Measurements from ENCODE around the gene ZKSCAN4. TPM values are rescaled to one million over a fixed set of nuclear protein-coding genes. Genes with fewer than 3 reads are reported as not detected.

ZKSCAN4 gene
- total and polyA plus RNA-seq, 3 experiments from 2014 or later, result 5.6 to 6.3 (median 5.8) TPM

DNA sequence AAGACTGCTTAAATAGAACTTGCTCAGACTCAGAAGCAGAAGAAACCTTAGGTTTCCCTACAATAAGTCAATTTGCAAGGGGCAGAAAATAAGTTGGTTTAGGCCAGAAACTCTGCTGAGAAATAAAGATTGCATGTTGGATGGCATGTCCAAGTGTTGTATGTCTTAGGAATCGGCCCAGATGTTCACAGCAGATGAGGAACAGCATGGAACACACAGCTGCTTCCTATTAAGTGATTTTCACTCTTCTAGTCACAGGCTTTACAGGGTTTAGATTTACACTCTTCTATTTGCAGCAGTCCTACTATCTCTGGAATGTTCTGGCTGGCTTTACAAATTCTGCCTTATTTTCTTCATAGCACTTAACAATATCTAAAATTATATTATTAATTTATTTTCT, 3.2 kb downstream of the ZKSCAN4 start:
- no peaks in the 10 kb centered on the region for H3K9me3 ChIP-seq (ENCODE audit: low read length)
- peak overlapping the region in 1 of 7 donors; percentile 58 for H3K4me3 Mint-ChIP-seq
- H3K27ac Mint-ChIP-seq, result no peak overlapping the region
- H3K4me1 Mint-ChIP-seq, result peaks cover 31 to 53% (median 48%) of the 10 kb centered on the region in 3 donors
- no peaks in the 10 kb centered on the region for H3K27me3 ChIP-seq (ENCODE audit: insufficient read depth, low read length, poor library complexity, severe bottlenecking)
- H3K27ac ChIP-seq (ENCODE audit: low read depth, low read length), result no peak overlapping the region
- POLR2A ChIA-PET, result interaction anchor here (0.6 kb wide), 1 partner anchor 107 kb away, joined by 3 read pairs; the partner anchor contains the start of gene ZKSCAN8
- CTCF ChIA-PET, result interaction anchor here (1.0 kb wide), 1 partner anchor 18 kb away, joined by 3 read pairs; the partner anchor contains the start of gene ZSCAN26
- H3K36me3 ChIP-seq (ENCODE audit: insufficient read depth, low read length), result peaks cover 40% of the 10 kb centered on the region
- no peaks in the 10 kb centered on the region for H3K9me3 Mint-ChIP-seq
- H3K4me1 ChIP-seq (ENCODE audit: insufficient read depth, low read length), result peaks cover 25% of the 10 kb centered on the region
- peaks cover 9 to 60% (median 25%) of the 10 kb centered on the region in 3 donors for H3K36me3 Mint-ChIP-seq
- no peak for DNase-seq
- no peak overlapping the region for H3K4me3 ChIP-seq (ENCODE audit: low read length)
- H3K27me3 Mint-ChIP-seq, result no peaks in the 10 kb centered on the region

DNA sequence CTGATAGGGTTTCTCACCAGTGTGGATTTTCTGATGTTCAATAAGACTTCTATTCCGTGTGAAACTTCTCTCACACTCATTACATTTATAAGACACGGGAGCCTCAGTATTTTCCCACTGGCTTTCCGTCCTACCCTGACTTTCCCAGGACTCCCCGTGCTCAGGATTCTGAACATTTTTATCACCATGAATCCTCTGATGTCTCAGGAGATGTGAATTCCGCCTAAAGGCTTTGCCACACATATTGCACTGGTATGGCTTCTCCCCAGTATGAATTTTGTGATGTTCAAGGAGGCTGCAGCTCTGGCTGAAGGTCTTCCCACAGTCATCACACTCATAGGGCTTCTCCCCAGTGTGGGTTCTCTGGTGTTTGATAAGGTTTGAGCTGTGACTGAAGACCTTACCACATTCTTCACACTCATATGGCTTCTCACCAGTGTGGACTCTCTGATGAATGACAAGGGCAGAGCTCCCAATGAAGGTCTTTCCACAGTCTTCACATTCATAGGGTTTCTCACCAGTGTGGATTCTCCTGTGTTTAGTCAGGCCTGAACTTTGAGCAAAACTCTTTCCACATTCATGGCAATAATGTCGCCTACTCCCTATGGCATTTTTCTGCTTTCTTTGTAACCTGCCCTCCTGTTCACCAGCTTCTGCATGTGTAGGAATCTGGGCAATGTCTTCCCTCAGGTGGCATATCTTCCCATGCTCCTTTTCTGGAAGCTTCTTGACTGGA, 6.7 kb downstream of the ZKSCAN4 start:
- Histone ChIP-seq H3K4me1 (ENCODE audit: insufficient read depth, low read length) (peaks cover 9% of the 10 kb centered on the region), H3K36me3 (ENCODE audit: insufficient read depth, low read length) (peaks cover 41% of the 10 kb centered on the region), H3K27ac (ENCODE audit: low read depth, low read length) (no peak overlapping the region), H3K9me3 (ENCODE audit: low read length) (no peaks in the 10 kb centered on the region), H3K27me3 (ENCODE audit: insufficient read depth, low read length, poor library complexity, severe bottlenecking) (no peaks in the 10 kb centered on the region), H3K4me3 (ENCODE audit: low read length) (no peak overlapping the region)
- Mint-ChIP-seq H3K9me3 (no peaks in the 10 kb centered on the region), H3K4me1 (peaks cover 8 to 27% (median 26%) of the 10 kb centered on the region in 3 donors), H3K4me3 (no peak overlapping the region), H3K27me3 (no peaks in the 10 kb centered on the region), H3K27ac (no peak overlapping the region), H3K36me3 (peaks cover 9 to 60% (median 25%) of the 10 kb centered on the region in 3 donors)
- ChIA-PET POLR2A (no interaction called here), CTCF (no interaction called here)
- DNase-seq, result no peak

DNA sequence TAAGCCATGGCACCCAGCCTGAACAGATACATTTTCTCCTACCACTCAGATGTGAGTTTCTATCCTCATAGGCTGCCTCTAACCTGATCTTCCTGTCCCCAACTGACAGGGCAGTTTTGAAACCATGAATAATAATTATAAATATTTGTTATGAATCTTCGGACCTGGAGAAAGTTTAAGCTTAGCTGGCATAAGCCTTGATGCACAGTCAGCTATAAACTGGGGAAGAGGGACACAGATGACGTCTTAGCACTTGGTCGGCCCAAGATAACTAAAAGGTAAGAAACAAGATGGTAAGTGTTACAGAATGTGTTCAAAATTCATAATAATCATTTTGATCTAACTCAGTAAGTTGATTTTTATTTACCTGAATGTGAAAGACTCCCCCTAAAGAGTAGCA, 8.1 kb downstream of the ZKSCAN4 start:
- Mint-ChIP-seq H3K4me1 (peaks cover 4 to 15% (median 13%) of the 10 kb centered on the region in 3 donors), H3K36me3 (peaks cover 9 to 55% (median 25%) of the 10 kb centered on the region in 3 donors), H3K27ac (peak overlapping the region in 1 of 8 donors; percentile 55), H3K27me3 (no peaks in the 10 kb centered on the region), H3K9me3 (no peaks in the 10 kb centered on the region), H3K4me3 (no peak overlapping the region)
- POLR2A ChIA-PET, result interaction anchor here (0.8 kb wide), 1 partner anchor 20 kb away, joined by 3 read pairs; no protein-coding TSS in a partner anchor
- H3K4me3 ChIP-seq (ENCODE audit: low read length), result no peak overlapping the region
- no peak for DNase-seq
- H3K9me3 ChIP-seq (ENCODE audit: low read length), result no peaks in the 10 kb centered on the region
- CTCF ChIA-PET, result no interaction called here
- no peak overlapping the region for H3K27ac ChIP-seq (ENCODE audit: low read depth, low read length)
- peaks cover 41% of the 10 kb centered on the region for H3K36me3 ChIP-seq (ENCODE audit: insufficient read depth, low read length)
- H3K4me1 ChIP-seq (ENCODE audit: insufficient read depth, low read length), result no peaks in the 10 kb centered on the region
- H3K27me3 ChIP-seq (ENCODE audit: insufficient read depth, low read length, poor library complexity, severe bottlenecking), result no peaks in the 10 kb centered on the region

DNA sequence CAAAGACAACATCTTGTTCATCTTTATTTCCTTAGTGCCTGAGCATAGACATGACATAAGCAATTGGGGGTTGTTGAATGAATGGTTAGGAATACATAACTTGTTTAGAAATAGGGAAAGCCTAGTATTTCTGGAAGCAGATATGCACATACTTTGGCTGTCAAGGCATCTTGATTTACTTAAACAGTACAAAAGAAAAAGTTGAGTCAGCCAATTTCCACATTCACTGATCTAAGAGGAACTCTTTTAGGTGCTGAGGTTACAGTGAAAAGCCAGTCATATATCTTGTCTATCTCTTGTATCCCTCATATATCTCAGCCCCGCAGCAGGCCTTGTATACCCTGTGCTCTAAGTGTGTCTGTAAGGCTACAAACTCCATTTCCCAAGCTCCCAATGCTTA, 11.6 kb downstream of the ZKSCAN4 start:
- Mint-ChIP-seq H3K4me1 (no peaks in the 10 kb centered on the region), H3K36me3 (peaks cover 3 to 23% (median 10%) of the 10 kb centered on the region in 3 donors), H3K27me3 (no peaks in the 10 kb centered on the region), H3K9me3 (no peaks in the 10 kb centered on the region), H3K4me3 (no peak overlapping the region), H3K27ac (no peak overlapping the region)
- H3K4me3 ChIP-seq (ENCODE audit: low read length), result no peak overlapping the region
- DNase-seq, result no peak
- H3K27me3 ChIP-seq (ENCODE audit: insufficient read depth, low read length, poor library complexity, severe bottlenecking), result no peaks in the 10 kb centered on the region
- no peaks in the 10 kb centered on the region for H3K4me1 ChIP-seq (ENCODE audit: insufficient read depth, low read length)
- H3K9me3 ChIP-seq (ENCODE audit: low read length), result no peaks in the 10 kb centered on the region
- H3K36me3 ChIP-seq (ENCODE audit: insufficient read depth, low read length), result peaks cover 16% of the 10 kb centered on the region
- no peak overlapping the region for H3K27ac ChIP-seq (ENCODE audit: low read depth, low read length)
- ChIA-PET POLR2A (no interaction called here), CTCF (no interaction called here)

DNA sequence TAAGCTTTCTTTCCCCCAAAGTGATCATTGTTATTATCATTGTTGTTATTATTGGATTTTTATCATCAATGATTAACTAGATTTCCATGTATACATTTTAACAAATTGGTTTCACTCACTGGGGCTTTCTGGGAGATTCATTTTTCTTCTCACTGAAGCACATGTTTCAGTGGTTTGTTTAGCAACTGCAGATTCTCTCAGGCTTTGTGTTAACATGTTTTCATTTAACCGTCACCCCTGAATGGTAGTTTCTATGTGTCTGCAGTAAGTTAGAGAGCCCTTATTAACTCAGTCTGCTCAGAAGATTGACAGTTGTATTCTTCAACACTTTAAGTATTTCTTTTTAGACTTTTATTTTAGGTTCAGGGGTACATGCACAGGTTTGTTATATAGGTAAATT, 12.4 kb downstream of the ZKSCAN4 start:
- POLR2A ChIA-PET, result no interaction called here

DNA sequence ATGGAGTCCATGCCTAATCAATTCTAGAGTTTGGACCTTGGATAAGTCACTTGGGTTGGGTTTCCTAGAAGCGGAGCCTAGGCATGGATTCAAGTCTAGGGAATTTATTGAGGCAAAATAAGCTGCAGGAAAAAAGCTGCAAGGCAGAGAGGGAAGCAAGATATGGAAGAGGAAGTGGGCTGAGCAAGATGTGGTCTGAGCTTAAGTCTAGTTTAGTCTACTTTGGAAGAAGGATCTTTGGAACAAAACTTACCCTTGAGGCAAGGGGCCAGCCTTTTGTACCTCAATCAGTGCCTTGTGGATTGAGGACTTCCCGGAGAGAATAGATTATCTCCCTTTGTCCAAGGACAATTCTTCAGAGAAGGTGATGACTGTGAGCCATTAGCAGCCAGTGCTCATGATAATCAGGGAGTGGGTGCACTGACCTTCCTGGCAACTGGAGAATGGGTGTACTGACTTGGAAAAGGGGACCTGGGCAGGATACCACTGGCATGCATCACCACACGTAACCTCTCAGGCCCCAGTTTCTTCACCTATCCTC, 16.1 kb downstream of the ZKSCAN4 start:
- no peak overlapping the region for H3K4me3 ChIP-seq (ENCODE audit: low read length)
- H3K27me3 ChIP-seq (ENCODE audit: insufficient read depth, low read length, poor library complexity, severe bottlenecking), result no peaks in the 10 kb centered on the region
- no peaks in the 10 kb centered on the region for H3K9me3 Mint-ChIP-seq
- no peak for DNase-seq
- ChIA-PET CTCF (no interaction called here), POLR2A (interaction anchor here (0.5 kb wide), 1 partner anchor 117 kb away, joined by 5 read pairs; no protein-coding TSS in a partner anchor)
- no peaks in the 10 kb centered on the region for H3K9me3 ChIP-seq (ENCODE audit: low read length)
- H3K4me1 ChIP-seq (ENCODE audit: insufficient read depth, low read length), result no peaks in the 10 kb centered on the region
- H3K27ac ChIP-seq (ENCODE audit: low read depth, low read length), result no peak overlapping the region
- H3K27me3 Mint-ChIP-seq, result no peaks in the 10 kb centered on the region
- no peak overlapping the region for H3K4me3 Mint-ChIP-seq
- H3K4me1 Mint-ChIP-seq, result no peaks in the 10 kb centered on the region
- H3K36me3 ChIP-seq (ENCODE audit: insufficient read depth, low read length), result no peaks in the 10 kb centered on the region
- H3K27ac Mint-ChIP-seq, result peak overlapping the region in 1 of 8 donors; percentile 74
- H3K36me3 Mint-ChIP-seq, result peaks cover 10 to 21% (median 15%) of the 10 kb centered on the region in 3 donors

More for the DNA sequence above, 12.4 kb downstream of the ZKSCAN4 start:
- H3K27me3 Mint-ChIP-seq, result no peaks in the 10 kb centered on the region
- H3K9me3 Mint-ChIP-seq, result no peaks in the 10 kb centered on the region
- no peak for DNase-seq
- H3K4me3 Mint-ChIP-seq, result no peak overlapping the region
- Histone ChIP-seq H3K4me3 (ENCODE audit: low read length) (no peak overlapping the region), H3K27me3 (ENCODE audit: insufficient read depth, low read length, poor library complexity, severe bottlenecking) (no peaks in the 10 kb centered on the region), H3K27ac (ENCODE audit: low read depth, low read length) (no peak overlapping the region), H3K36me3 (ENCODE audit: insufficient read depth, low read length) (peaks cover 7% of the 10 kb centered on the region), H3K4me1 (ENCODE audit: insufficient read depth, low read length) (no peaks in the 10 kb centered on the region), H3K9me3 (ENCODE audit: low read length) (no peaks in the 10 kb centered on the region)
- H3K4me1 Mint-ChIP-seq, result no peaks in the 10 kb centered on the region
- no peak overlapping the region for H3K27ac Mint-ChIP-seq
- CTCF ChIA-PET, result no interaction called here
- H3K36me3 Mint-ChIP-seq, result peaks cover 3 to 15% (median 7%) of the 10 kb centered on the region in 3 donors

DNA sequence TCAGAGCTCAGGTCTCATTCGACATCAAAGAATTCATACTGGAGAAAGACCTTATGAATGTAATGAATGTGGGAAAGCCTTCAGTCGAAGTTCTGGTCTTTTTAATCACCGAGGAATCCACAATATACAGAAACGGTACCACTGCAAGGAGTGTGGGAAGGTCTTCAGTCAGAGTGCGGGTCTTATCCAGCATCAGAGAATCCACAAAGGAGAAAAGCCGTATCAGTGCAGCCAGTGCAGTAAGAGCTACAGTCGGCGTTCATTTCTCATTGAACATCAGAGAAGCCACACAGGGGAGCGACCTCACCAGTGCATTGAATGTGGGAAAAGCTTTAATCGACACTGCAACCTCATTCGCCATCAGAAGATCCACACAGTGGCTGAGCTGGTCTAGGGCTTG, 19.3 kb downstream of the ZKSCAN4 start:
- H3K27me3 ChIP-seq (ENCODE audit: insufficient read depth, low read length, poor library complexity, severe bottlenecking), result no peaks in the 10 kb centered on the region
- no peak overlapping the region for H3K4me3 ChIP-seq (ENCODE audit: low read length)
- Mint-ChIP-seq H3K36me3 (peaks cover 12 to 44% (median 19%) of the 10 kb centered on the region in 3 donors), H3K4me1 (no peaks in the 10 kb centered on the region), H3K27me3 (no peaks in the 10 kb centered on the region), H3K27ac (no peak overlapping the region), H3K9me3 (no peaks in the 10 kb centered on the region), H3K4me3 (no peak overlapping the region)
- ChIA-PET POLR2A (no interaction called here), CTCF (no interaction called here)
- H3K4me1 ChIP-seq (ENCODE audit: insufficient read depth, low read length), result no peaks in the 10 kb centered on the region
- H3K27ac ChIP-seq (ENCODE audit: low read depth, low read length), result no peak overlapping the region
- H3K9me3 ChIP-seq (ENCODE audit: low read length), result no peaks in the 10 kb centered on the region
- H3K36me3 ChIP-seq (ENCODE audit: insufficient read depth, low read length), result no peaks in the 10 kb centered on the region
- no peak for DNase-seq

DNA sequence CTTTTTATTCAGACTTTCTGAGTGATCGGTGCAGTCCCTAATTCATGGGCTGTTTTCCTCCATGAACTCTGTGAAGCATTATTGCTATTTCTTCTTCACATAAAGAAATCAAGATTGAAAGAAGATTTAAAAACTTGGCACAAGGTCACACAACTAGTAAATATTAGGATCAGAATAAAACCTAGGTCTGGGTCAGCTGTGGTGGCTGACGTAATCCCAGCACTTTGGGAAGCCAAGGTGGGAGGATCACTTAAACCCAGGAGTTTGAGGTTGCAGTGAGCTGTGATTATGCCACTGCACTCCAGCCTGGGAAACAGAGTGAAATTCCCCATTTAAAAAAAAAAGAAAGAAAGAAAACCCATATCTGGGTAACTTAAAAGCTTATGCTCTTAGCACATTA, 25.6 kb downstream of the ZKSCAN4 start:
- CTCF ChIA-PET, result no interaction called here
- Histone ChIP-seq H3K4me3 (ENCODE audit: low read length) (no peak overlapping the region), H3K4me1 (ENCODE audit: insufficient read depth, low read length) (no peaks in the 10 kb centered on the region), H3K9me3 (ENCODE audit: low read length) (no peaks in the 10 kb centered on the region), H3K27me3 (ENCODE audit: insufficient read depth, low read length, poor library complexity, severe bottlenecking) (peaks cover 9% of the 10 kb centered on the region), H3K27ac (ENCODE audit: low read depth, low read length) (no peak overlapping the region), H3K36me3 (ENCODE audit: insufficient read depth, low read length) (no peaks in the 10 kb centered on the region)
- DNase-seq, result no peak
- Mint-ChIP-seq H3K4me1 (peaks cover 22 to 27% (median 22%) of the 10 kb centered on the region in 3 donors), H3K4me3 (peak overlapping the region in 4 of 7 donors; percentile 18 to 96 (median 93)), H3K36me3 (peaks cover 0 to 37% (median 12%) of the 10 kb centered on the region in 3 donors), H3K27ac (peak overlapping the region in 1 of 8 donors; percentile 13), H3K9me3 (no peaks in the 10 kb centered on the region), H3K27me3 (peaks cover 16 to 21% of the 10 kb centered on the region in 2 donors)
- POLR2A ChIA-PET, result no interaction called here
